HepG2 (cell line): ENCODE data around the gene TSN. TPM values are rescaled to one million over a fixed set of nuclear protein-coding genes. Genes with fewer than 3 reads are reported as not detected.

Experiments used
- HDAC1 ChIP-seq: sonication (generic); formaldehyde crosslinking; IDR thresholded peaks from 2 replicates; pipeline ENCODE4 v1.5.1; 2020; ENCODE audit warnings: mild to moderate bottlenecking, missing genetic modification reagents
- KAT2B ChIP-seq: fragments of 150-350 bp; IDR thresholded peaks from 2 replicates; pipeline ENCODE4 v1.6.1; 2014; ENCODE audit warnings: low read depth, low read length, borderline replicate concordance
- KDM1A ChIP-seq: IDR thresholded peaks from 2 replicates; pipeline ENCODE4 v1.6.1; 2016; ENCODE audit warnings: missing compliant biosample characterization
- MATR3 ChIP-seq: sonication (generic); formaldehyde crosslinking; IDR thresholded peaks from 2 replicates; pipeline ENCODE4 v1.4.0; 2020; ENCODE audit warnings: missing genetic modification reagents
- MTA1 ChIP-seq: sonication (generic); formaldehyde crosslinking; IDR thresholded peaks from 2 replicates; pipeline ENCODE4 v1.4.0; 2020; ENCODE audit warnings: missing genetic modification reagents, mild to moderate bottlenecking, borderline replicate concordance
- MTA3 ChIP-seq: sonication (generic); formaldehyde crosslinking; IDR thresholded peaks from 2 replicates; pipeline ENCODE4 v1.4.0; 2020; ENCODE audit warnings: missing genetic modification reagents
- NFE2 ChIP-seq: sonication (generic); formaldehyde crosslinking; IDR thresholded peaks from 2 replicates; pipeline ENCODE4 v1.4.0; 2020; ENCODE audit warnings: missing genetic modification reagents
- ONECUT2 ChIP-seq: sonication (generic); formaldehyde crosslinking; IDR thresholded peaks from 2 replicates; pipeline ENCODE4 v1.4.0; 2020; ENCODE audit warnings: missing genetic modification reagents
- PHF8 ChIP-seq: sonication (generic); formaldehyde crosslinking; IDR thresholded peaks from 2 replicates; pipeline ENCODE4 v1.5.0; 2020; ENCODE audit warnings: missing genetic modification reagents
- POLR2AphosphoS5 ChIP-seq: IDR thresholded peaks from 2 replicates; pipeline ENCODE4 v1.6.1; 2012; ENCODE audit warnings: low read depth, low read length
- SMC3 ChIP-seq: IDR thresholded peaks from 2 replicates; pipeline ENCODE4 v1.6.1; 2011; ENCODE audit warnings: low read length, improper control_type of control experiment
- ZFP36L1 ChIP-seq: sonication (generic); formaldehyde crosslinking; IDR thresholded peaks from 2 replicates; pipeline ENCODE4 v1.8.0; 2022; ENCODE audit warnings: mild to moderate bottlenecking, missing genetic modification reagents, moderate library complexity
- ZMYM2 ChIP-seq: sonication (generic); formaldehyde crosslinking; IDR thresholded peaks from 2 replicates; pipeline ENCODE4 v1.8.0; 2022; ENCODE audit warnings: mild to moderate bottlenecking, missing genetic modification reagents
- ZNF569 ChIP-seq: sonication (generic); formaldehyde crosslinking; IDR thresholded peaks from 2 replicates; pipeline ENCODE4 v1.5.0; 2020; ENCODE audit warnings: mild to moderate bottlenecking, missing genetic modification reagents, moderate library complexity, borderline replicate concordance
- ZNF660 ChIP-seq: sonication (generic); formaldehyde crosslinking; IDR thresholded peaks from 2 replicates; pipeline ENCODE4 v1.5.1; 2020; ENCODE audit warnings: mild to moderate bottlenecking, low read depth, missing genetic modification reagents, borderline replicate concordance
- ZNF703 ChIP-seq: sonication (generic); formaldehyde crosslinking; IDR thresholded peaks from 2 replicates; pipeline ENCODE4 v1.5.1; 2020; ENCODE audit warnings: missing genetic modification reagents, mild to moderate bottlenecking, moderate library complexity, borderline replicate concordance
- ZNF773 ChIP-seq: sonication (generic); formaldehyde crosslinking; IDR thresholded peaks from 2 replicates; pipeline ENCODE4 v1.4.0; 2020; ENCODE audit warnings: missing genetic modification reagents, borderline replicate concordance
- ZNF788 ChIP-seq: sonication (generic); formaldehyde crosslinking; IDR thresholded peaks from 2 replicates; pipeline ENCODE4 v1.5.0; 2020; ENCODE audit warnings: mild to moderate bottlenecking, missing genetic modification reagents, borderline replicate concordance
- polyA plus RNA-seq, 8 experiments: library from polyadenylated mRNA; depleted of rRNA in 3 of 8; stranded (reverse) in 7 of 8; unstranded in 1 of 8; fragments of >200 nt; fragmentation: Illumina TruSeq in 4 of 8; extraction: Trizol in 4 of 8; gene quantifications; 2 replicates each; pipeline versions ENCODE4 v1.2.1 to v1.2.3, GENCODE V29; 2011 to 2016; ENCODE audit warnings: low read depth in 4 of 8, missing spikeins in 1 of 8, mixed read lengths in 1 of 8; ENCODE audit not compliant: insufficient read depth in 1 of 8
- total RNA-seq, 5 experiments: library from RNA; depleted of rRNA; stranded (reverse); fragments of >200 nt; fragmentation: Illumina TruSeq; extraction: Trizol; gene quantifications; 2 replicates each; pipeline ENCODE4 v1.2.3, GENCODE V29; 2016; ENCODE audit warnings: low read depth in 1 of 5
- TF ChIP-seq, protein P1 (sequence below): sonication (generic); formaldehyde crosslinking; IDR thresholded peaks from 2 replicates; pipeline ENCODE4 v1.8.0; 2023; ENCODE audit warnings: mild to moderate bottlenecking, missing genetic modification reagents
- TF ChIP-seq, protein P2 (sequence below): sonication (generic); formaldehyde crosslinking; IDR thresholded peaks from 2 replicates; pipeline ENCODE4 v1.4.0; 2020; ENCODE audit warnings: mild to moderate bottlenecking, low read depth, missing genetic modification reagents
- TF ChIP-seq, protein P3 (sequence below): sonication (generic); formaldehyde crosslinking; IDR thresholded peaks from 2 replicates; pipeline ENCODE4 v1.4.0; 2020; ENCODE audit warnings: mild to moderate bottlenecking, missing genetic modification reagents, borderline replicate concordance
- TF ChIP-seq, protein P4 (sequence below): IDR thresholded peaks from 2 replicates; pipeline ENCODE4 v1.6.1; 2016; ENCODE audit warnings: mild to moderate bottlenecking, missing biosample characterization, missing genetic modification reagents
- TF ChIP-seq, protein P5 (sequence below): IDR thresholded peaks from 2 replicates; pipeline ENCODE4 v1.6.1; 2018; ENCODE audit warnings: missing genetic modification reagents, mild to moderate bottlenecking, missing compliant biosample characterization
- TF ChIP-seq, protein P6 (sequence below): sonication (generic); formaldehyde crosslinking; IDR thresholded peaks from 2 replicates; pipeline ENCODE4 v1.5.0; 2020; ENCODE audit warnings: mild to moderate bottlenecking, missing genetic modification reagents, borderline replicate concordance

Gene TSN
- total and polyA plus RNA-seq, 2 of the 13 experiments (the other 11 are each of a cell fraction or from before 2014, with no cell fraction given) = 56.4 to 115 TPM

DNA sequence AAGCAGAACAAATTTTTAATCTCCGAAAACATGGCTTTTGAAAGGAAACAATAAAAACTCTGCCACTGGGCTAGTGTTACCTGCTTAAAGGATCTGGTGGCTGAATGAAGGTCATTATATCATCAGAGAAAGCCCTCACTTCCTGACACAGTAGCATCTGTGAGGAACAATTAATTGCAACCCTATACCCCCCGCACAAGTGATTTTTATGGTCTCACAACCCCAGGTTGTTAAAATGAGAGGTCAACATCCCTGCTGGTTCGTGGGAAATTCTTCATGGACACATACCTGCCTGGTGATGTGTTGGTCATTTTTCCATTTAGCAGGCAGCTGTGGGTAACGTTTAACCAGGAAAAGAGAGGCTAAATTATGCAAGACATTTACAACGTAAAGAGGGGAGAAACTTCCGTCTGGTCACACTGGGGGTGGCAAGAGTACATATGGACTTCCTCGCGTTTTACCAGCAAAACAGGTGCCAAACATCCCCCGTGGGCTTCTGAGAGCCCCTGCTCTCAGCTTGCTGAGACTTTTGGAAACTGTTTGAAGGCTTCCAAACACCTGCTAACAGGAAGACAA, 48.0 kb upstream of the TSN start (continued):
- TF ChIP-seq, protein P1, sequence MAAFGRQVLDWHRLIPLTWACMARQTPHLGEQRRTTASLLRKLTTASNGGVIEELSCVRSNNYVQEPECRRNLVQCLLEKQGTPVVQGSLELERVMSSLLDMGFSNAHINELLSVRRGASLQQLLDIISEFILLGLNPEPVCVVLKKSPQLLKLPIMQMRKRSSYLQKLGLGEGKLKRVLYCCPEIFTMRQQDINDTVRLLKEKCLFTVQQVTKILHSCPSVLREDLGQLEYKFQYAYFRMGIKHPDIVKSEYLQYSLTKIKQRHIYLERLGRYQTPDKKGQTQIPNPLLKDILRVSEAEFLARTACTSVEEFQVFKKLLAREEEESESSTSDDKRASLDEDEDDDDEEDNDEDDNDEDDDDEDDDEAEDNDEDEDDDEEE = no peak
- TF ChIP-seq, protein P2, sequence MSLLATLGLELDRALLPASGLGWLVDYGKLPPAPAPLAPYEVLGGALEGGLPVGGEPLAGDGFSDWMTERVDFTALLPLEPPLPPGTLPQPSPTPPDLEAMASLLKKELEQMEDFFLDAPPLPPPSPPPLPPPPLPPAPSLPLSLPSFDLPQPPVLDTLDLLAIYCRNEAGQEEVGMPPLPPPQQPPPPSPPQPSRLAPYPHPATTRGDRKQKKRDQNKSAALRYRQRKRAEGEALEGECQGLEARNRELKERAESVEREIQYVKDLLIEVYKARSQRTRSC (CRISPR knock-in tag) = no peak
- no peak; the same call in 1 of the 2 replicates for TF ChIP-seq HDAC1
- TF ChIP-seq ZNF703 (CRISPR knock-in tag) = no peak
- TF ChIP-seq, protein P3, sequence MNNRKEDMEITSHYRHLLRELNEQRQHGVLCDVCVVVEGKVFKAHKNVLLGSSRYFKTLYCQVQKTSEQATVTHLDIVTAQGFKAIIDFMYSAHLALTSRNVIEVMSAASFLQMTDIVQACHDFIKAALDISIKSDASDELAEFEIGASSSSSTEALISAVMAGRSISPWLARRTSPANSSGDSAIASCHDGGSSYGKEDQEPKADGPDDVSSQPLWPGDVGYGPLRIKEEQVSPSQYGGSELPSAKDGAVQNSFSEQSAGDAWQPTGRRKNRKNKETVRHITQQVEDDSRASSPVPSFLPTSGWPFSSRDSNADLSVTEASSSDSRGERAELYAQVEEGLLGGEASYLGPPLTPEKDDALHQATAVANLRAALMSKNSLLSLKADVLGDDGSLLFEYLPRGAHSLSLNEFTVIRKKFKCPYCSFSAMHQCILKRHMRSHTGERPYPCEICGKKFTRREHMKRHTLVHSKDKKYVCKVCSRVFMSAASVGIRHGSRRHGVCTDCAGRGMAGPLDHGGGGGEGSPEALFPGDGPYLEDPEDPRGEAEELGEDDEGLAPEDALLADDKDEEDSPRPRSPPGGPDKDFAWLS = no peak
- TF ChIP-seq MTA1 (CRISPR knock-in tag) = no peak
- no peak for TF ChIP-seq PHF8 (CRISPR knock-in tag)
- no peak for TF ChIP-seq KDM1A
- TF ChIP-seq KAT2B = no peak
- TF ChIP-seq, protein P4, sequence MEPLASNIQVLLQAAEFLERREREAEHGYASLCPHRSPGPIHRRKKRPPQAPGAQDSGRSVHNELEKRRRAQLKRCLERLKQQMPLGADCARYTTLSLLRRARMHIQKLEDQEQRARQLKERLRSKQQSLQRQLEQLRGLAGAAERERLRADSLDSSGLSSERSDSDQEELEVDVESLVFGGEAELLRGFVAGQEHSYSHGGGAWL = no peak
- no peak for TF ChIP-seq NFE2
- no peak for TF ChIP-seq ZNF569 (CRISPR knock-in tag)
- no peak for TF ChIP-seq ZMYM2 (CRISPR knock-in tag)
- TF ChIP-seq POLR2AphosphoS5 = no peak
- no peak for TF ChIP-seq ZFP36L1 (CRISPR knock-in tag)
- no peak for TF ChIP-seq ZNF773 (CRISPR knock-in tag)
- no peak for TF ChIP-seq MATR3 (CRISPR knock-in tag)
- no peak for TF ChIP-seq SMC3
- TF ChIP-seq, protein P5, sequence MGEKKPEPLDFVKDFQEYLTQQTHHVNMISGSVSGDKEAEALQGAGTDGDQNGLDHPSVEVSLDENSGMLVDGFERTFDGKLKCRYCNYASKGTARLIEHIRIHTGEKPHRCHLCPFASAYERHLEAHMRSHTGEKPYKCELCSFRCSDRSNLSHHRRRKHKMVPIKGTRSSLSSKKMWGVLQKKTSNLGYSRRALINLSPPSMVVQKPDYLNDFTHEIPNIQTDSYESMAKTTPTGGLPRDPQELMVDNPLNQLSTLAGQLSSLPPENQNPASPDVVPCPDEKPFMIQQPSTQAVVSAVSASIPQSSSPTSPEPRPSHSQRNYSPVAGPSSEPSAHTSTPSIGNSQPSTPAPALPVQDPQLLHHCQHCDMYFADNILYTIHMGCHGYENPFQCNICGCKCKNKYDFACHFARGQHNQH (CRISPR knock-in tag) = no peak
- TF ChIP-seq ZNF788 (CRISPR knock-in tag) = no peak
- TF ChIP-seq ONECUT2 (CRISPR knock-in tag) = no peak
- no peak for TF ChIP-seq ZNF660 (CRISPR knock-in tag)
- TF ChIP-seq, protein P6, sequence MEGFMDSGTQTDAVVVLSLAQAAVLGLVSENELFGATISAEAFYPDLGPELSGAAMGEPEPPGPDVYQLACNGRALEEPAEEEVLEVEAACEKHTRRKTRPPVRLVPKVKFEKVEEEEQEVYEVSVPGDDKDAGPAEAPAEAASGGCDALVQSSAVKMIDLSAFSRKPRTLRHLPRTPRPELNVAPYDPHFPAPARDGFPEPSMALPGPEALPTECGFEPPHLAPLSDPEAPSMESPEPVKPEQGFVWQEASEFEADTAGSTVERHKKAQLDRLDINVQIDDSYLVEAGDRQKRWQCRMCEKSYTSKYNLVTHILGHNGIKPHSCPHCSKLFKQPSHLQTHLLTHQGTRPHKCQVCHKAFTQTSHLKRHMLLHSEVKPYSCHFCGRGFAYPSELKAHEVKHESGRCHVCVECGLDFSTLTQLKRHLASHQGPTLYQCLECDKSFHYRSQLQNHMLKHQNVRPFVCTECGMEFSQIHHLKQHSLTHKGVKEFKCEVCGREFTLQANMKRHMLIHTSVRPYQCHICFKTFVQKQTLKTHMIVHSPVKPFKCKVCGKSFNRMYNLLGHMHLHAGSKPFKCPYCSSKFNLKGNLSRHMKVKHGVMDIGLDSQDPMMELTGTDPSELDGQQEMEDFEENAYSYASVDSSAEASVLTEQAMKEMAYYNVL (CRISPR knock-in tag) = no peak
- TF ChIP-seq MTA3 (CRISPR knock-in tag) = no peak
